ENCODE measurements around the gene BMPR1A.
"Not testable (repeated sequence)": the region's sequence is repeated elsewhere in the genome, so short reads cannot be mapped to it uniquely, and the experiment has no call there.

BMPR1A gene

GRCh38 chr10:86849181-86849894 is 92.9 kb downstream of the BMPR1A start:
- no peak for DNase-seq (ENCODE audit: low spot score)

- no peak for DNase-seq (ENCODE audit: low spot score)
Measured at GRCh38 chr10:86850481-86850880, 94.1 kb downstream of the BMPR1A start.

GRCh38 chr10:86851328-86852207 is 95.1 kb downstream of the BMPR1A start:
- no peak for DNase-seq (ENCODE audit: low spot score)

- DNase-seq (ENCODE audit: low spot score): not testable (repeated sequence)
Measured at GRCh38 chr10:86853582-86853981, 97.2 kb downstream of the BMPR1A start.

GRCh38 chr10:86855513-86855912 is 99.1 kb downstream of the BMPR1A start:
- DNase-seq (ENCODE audit: low spot score): no peak

- DNase-seq (ENCODE audit: low spot score): no peak
Measured at GRCh38 chr10:86856156-86856555, 99.7 kb downstream of the BMPR1A start.

GRCh38 chr10:86857128-86857721 is 100.8 kb downstream of the BMPR1A start:
- DNase-seq (ENCODE audit: low spot score): no peak

- DNase-seq (ENCODE audit: low spot score): no peak
Measured at GRCh38 chr10:86858011-86858410, 101.6 kb downstream of the BMPR1A start.

- no peak for DNase-seq (ENCODE audit: low spot score)
Measured at GRCh38 chr10:86861351-86861750, 104.9 kb downstream of the BMPR1A start.

- no peak for DNase-seq (ENCODE audit: low spot score)
Measured at GRCh38 chr10:86862373-86862772, 106.0 kb downstream of the BMPR1A start.

- DNase-seq (ENCODE audit: low spot score): no peak
Measured at GRCh38 chr10:86862786-86863483, 106.5 kb downstream of the BMPR1A start.

- DNase-seq (ENCODE audit: low spot score): no peak
Measured at GRCh38 chr10:86863484-86863842, 107.0 kb downstream of the BMPR1A start.

- DNase-seq (ENCODE audit: low spot score): not testable (repeated sequence)
Measured at GRCh38 chr10:86865011-86865811, 108.8 kb downstream of the BMPR1A start.

- DNase-seq (ENCODE audit: low spot score): no peak
Measured at GRCh38 chr10:86867149-86867548, 110.7 kb downstream of the BMPR1A start.

- DNase-seq (ENCODE audit: low spot score): no peak
Measured at GRCh38 chr10:86868353-86868752, 111.9 kb downstream of the BMPR1A start.

- no peak for DNase-seq (ENCODE audit: low spot score)
Measured at GRCh38 chr10:86870679-86871078, 114.3 kb downstream of the BMPR1A start.

- no peak for DNase-seq (ENCODE audit: low spot score)
Measured at GRCh38 chr10:86871563-86872183, 115.3 kb downstream of the BMPR1A start.

GRCh38 chr10:86872757-86873156 is 116.3 kb downstream of the BMPR1A start:
- DNase-seq (ENCODE audit: low spot score): no peak

GRCh38 chr10:86876748-86877147 is 120.3 kb downstream of the BMPR1A start:
- no peak for DNase-seq (ENCODE audit: low spot score)

GRCh38 chr10:86878983-86879713 is 122.7 kb downstream of the BMPR1A start:
- no peak for DNase-seq (ENCODE audit: low spot score)

Data from hematopoietic multipotent progenitor cell treated with erythropoietin and hydrocortisone succinate and interleukin-3 and kit ligand, for 17 days (in vitro differentiated cells).